Activated T-cell treated with anti-CD3 and anti-CD28 coated beads, Interleukin-2, amount 50 U/mL, for 72 hours (primary cell): ENCODE results near the gene EPB41L4A. TPM values are rescaled to one million over a fixed set of nuclear protein-coding genes. Genes with fewer than 3 reads are reported as not detected.
"Not testable (repeated sequence)": the region's sequence is repeated elsewhere in the genome, so short reads cannot be mapped to it uniquely, and the experiment has no call there.

Experiments
- ATAC-seq, 2 donors: fragments of 150-1000 bp; cut with Tn5 transposase; replicated peaks in 1 of 2; 2 replicates each; pipeline ENCODE4 v1.10.0; 2021; ENCODE audit warnings: moderate library complexity in 2 of 2, mild to moderate bottlenecking in 1 of 2
- DNase-seq, 2 donors: peaks; one replicate each; pipeline ENCODE4 v3.0.0; 2021 to 2022; ENCODE audit warnings: mixed read lengths in 1 of 2
- H3K27ac Mint-ChIP-seq: one replicate; pipeline ENCODE4 v1.8.0; 2022; ENCODE audit warnings: mild to moderate bottlenecking, moderate library complexity, mixed read lengths
- H3K27me3 Mint-ChIP-seq: one replicate; pipeline ENCODE4 v1.8.0; 2022; ENCODE audit warnings: low read depth, mixed read lengths
- H3K36me3 Mint-ChIP-seq, 2 donors: one replicate each; pipeline ENCODE4 v1.8.0; 2022; ENCODE audit warnings: mixed read lengths in 2 of 2, mild to moderate bottlenecking in 1 of 2; ENCODE audit not compliant: insufficient read depth in 2 of 2
- H3K4me1 Mint-ChIP-seq: one replicate; pipeline ENCODE4 v1.8.0; 2022; ENCODE audit warnings: low read depth, mixed read lengths
- H3K4me3 Mint-ChIP-seq, 2 donors: one replicate each; pipeline ENCODE4 v1.8.0; 2022; ENCODE audit warnings: mild to moderate bottlenecking in 2 of 2, mixed read lengths in 2 of 2, moderate library complexity in 2 of 2
- H3K9me3 Mint-ChIP-seq, 2 donors: one replicate each; pipeline ENCODE4 v1.8.0; 2022; ENCODE audit warnings: mixed read lengths in 2 of 2
- total RNA-seq, 2 donors: library from RNA; stranded (reverse); gene quantifications; one replicate each; pipeline ENCODE4 v1.2.3, GENCODE V29; 2022

EPB41L4A gene, protein sequence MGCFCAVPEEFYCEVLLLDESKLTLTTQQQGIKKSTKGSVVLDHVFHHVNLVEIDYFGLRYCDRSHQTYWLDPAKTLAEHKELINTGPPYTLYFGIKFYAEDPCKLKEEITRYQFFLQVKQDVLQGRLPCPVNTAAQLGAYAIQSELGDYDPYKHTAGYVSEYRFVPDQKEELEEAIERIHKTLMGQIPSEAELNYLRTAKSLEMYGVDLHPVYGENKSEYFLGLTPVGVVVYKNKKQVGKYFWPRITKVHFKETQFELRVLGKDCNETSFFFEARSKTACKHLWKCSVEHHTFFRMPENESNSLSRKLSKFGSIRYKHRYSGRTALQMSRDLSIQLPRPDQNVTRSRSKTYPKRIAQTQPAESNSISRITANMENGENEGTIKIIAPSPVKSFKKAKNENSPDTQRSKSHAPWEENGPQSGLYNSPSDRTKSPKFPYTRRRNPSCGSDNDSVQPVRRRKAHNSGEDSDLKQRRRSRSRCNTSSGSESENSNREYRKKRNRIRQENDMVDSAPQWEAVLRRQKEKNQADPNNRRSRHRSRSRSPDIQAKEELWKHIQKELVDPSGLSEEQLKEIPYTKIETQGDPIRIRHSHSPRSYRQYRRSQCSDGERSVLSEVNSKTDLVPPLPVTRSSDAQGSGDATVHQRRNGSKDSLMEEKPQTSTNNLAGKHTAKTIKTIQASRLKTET
- 1 to 10 TPM in 1 of 2 donors, under 1 TPM in 1; 0.79 to 2.0 TPM for total RNA-seq

DNA sequence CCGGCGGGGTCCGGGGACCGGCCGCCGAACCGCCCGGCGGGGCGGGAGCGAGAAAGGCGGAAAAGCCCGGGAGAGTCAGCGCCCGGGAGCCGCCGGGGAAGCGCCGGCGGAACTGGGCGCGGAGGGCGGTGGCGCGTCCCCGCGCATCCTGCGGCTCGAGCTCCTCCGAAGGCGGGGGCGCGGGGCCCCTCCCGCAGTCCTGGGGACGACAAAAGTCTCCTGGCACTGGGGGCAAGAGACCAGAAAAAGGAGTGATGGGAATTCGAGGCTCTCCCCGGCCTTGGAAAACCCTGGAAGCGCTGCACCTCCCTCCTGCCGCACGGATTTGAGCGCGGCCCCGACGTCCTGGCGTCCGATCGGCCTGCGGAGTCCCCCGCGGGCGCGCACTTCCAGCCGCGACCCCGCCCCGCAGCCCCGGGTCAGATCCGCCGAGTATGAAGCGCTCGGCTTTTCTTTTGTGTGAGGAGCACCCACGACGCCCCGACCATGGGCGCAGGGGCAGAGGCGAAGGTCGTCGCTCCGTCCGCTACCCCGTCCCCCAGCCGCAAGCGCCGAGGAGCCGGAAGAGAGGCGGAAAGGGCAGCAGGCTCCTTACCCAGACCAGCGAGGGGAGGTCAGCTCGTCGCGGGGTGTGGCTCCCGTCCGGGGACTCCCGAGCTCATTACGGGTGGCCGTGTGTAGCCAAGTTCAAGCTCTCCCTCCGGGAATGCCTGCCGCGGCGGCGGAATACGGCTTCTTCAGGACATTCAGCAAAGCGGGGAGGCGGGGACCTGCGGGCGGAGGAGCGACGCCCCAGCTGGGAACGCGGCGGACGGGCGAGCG is at the start of gene EPB41L4A:
Gene EPB41L4A (minus strand): TSS at position 114 of the 822 bp plus-strand sequence. CDS start 238 bp downstream, outside the sequence.
- DNase-seq (peak; percentile 6 to 21), ATAC-seq (peak; percentile 19 to 25)
- Mint-ChIP-seq H3K4me1 (peaks cover 10% of the 10 kb centered on the region), H3K27me3 (peaks cover 55% of the 10 kb centered on the region), H3K36me3 (peaks cover 0 to 3% of the 10 kb centered on the region in 2 donors), H3K9me3 (peaks cover 0 to 2% of the 10 kb centered on the region in 2 donors), H3K27ac (peak within 1 kb of the TSS; percentile 56), H3K4me3 (peak within 1 kb of the TSS; percentile 86)

DNA sequence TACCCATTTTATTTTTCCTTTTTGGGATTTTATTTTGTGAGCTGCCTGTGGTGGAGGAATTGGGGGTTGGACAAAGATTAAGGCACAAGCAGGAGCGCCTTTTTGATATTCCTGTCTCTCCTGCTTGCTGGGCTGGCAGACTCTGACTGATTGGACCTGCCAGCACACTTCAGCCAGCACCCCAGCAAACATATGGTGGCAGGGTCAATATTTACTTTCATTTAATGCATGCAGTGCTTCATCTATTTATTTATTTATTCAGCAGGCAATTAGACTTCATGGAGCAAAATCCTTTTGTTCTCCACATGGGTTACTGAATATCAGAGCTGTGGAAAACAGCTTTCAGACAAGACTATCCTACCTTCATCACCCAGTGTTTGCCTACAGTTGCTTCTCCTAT is 48.4 kb upstream of the EPB41L4A start:
- Mint-ChIP-seq H3K9me3 (peaks cover 0 to 2% of the 10 kb centered on the region in 2 donors), H3K4me1 (no peaks in the 10 kb centered on the region), H3K4me3 (no peak overlapping the region), H3K27ac (no peak overlapping the region), H3K36me3 (no peaks in the 10 kb centered on the region), H3K27me3 (peaks cover 13% of the 10 kb centered on the region)
- DNase-seq (no peak), ATAC-seq (no peak)

DNA sequence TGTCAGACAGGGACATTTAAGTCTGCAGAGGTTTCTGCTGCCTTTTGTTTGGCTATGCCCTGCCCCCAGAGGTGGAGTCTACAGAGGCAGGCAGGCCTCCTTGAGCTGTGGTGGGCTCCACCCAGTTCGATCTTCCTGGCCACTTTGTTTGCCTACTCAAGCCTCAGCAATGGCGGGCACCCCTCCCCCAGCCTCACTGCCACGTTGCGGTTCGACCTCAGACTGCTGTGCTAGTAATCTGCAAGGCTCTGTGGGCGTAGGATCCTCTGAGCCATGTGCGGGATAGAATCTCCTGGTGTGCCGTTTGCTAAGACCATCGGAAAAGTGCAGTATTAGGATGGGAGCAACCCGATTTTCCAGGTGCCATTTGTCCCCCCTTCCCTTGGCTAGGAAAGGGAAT is 47.2 kb upstream of the EPB41L4A start:
- H3K9me3 Mint-ChIP-seq, H3K36me3 Mint-ChIP-seq, ATAC-seq, H3K4me3 Mint-ChIP-seq, DNase-seq, H3K27me3 Mint-ChIP-seq, H3K27ac Mint-ChIP-seq, H3K4me1 Mint-ChIP-seq: not testable (repeated sequence)

DNA sequence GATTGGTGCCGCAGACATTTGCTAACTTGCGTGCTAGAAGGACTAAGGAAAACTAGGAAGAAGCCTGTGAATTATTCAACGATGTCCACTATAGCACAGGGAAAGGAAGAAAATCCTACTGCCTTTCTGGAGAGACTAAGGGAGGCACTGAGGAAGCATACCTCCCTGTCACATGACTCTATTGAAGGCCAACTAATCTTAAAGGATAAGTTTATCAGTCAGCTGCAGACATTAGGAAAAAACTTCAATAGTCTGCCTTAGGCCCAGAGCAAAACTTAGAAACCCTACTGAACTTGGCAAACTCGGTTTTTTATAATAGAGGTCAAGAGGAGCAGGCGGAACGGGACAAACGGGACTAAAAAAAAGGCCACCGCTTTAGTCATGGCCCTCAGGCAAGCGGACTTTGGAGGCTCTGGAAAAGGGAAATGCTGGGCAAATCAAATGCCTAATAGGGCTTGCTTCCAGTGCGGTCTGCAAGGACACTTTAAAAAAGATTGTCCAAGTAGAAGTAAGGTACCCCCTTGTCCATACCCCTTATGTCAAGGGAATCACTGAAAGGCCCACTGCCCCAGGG is 28.2 kb upstream of the EPB41L4A start:
- not testable (repeated sequence) for H3K9me3 Mint-ChIP-seq, H3K4me1 Mint-ChIP-seq, H3K4me3 Mint-ChIP-seq, H3K36me3 Mint-ChIP-seq, H3K27me3 Mint-ChIP-seq, ATAC-seq, H3K27ac Mint-ChIP-seq, DNase-seq

DNA sequence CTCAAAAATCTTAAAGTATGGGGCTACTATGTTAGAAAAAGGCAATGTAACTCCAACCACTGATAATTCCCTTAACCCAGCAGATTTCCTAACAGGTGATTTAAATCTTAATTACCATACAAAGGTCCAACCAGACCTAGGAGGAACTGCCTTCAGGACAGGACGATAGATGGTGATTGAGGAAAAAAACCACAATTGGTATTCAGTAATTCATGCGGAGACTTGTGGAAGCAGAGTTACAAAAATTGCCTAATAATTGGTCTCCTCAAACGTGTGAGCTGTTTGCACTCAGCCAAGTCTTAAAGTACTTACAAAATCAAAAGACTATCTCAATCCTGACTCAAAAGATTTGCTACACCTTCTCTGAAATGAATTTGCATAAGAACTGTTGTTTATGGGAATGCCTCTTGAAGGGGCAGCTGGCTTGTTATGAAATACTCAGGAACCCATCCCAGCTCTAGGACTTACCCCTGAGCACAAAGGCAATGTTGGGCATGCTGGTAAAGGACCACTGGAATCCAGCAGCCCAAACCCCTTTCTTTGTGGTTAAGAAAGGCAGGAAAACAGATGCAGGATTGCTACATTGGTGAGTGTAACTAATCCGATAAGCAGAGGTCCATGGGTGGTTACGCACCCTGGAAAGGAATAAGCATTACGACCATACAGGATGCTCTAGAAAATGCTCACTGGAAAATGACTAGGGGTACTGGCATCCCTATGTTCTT is 26.7 kb upstream of the EPB41L4A start:
- H3K4me3 Mint-ChIP-seq = no peak overlapping the region
- H3K27me3 Mint-ChIP-seq = no peaks in the 10 kb centered on the region
- no peak for DNase-seq
- H3K9me3 Mint-ChIP-seq = peaks cover 0 to 2% of the 10 kb centered on the region in 2 donors
- H3K27ac Mint-ChIP-seq = no peak overlapping the region
- no peaks in the 10 kb centered on the region for H3K4me1 Mint-ChIP-seq
- ATAC-seq = no peak
- H3K36me3 Mint-ChIP-seq = peaks cover 0 to 2% of the 10 kb centered on the region in 2 donors

DNA sequence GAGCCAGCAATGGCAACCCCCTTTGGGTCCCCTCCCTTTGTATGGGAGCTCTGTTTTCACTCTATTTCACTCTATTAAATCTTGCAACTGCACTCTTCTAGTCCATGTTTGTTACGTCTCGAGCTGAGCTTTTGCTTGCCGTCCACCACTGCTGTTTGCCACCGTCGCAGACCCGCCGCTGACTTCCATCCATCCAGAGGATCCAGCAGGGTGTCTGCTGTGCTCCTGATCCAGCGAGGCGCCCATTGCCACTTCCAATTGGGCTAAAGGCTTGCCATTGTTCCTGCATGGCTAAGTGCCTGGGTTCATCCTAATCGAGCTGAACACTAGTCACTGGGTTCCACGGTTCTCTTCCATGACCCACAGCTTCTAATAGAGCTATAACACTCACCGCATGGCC is 24.9 kb upstream of the EPB41L4A start:
- not testable (repeated sequence) for ATAC-seq, H3K27me3 Mint-ChIP-seq, H3K9me3 Mint-ChIP-seq, DNase-seq, H3K27ac Mint-ChIP-seq, H3K4me3 Mint-ChIP-seq, H3K4me1 Mint-ChIP-seq, H3K36me3 Mint-ChIP-seq

DNA sequence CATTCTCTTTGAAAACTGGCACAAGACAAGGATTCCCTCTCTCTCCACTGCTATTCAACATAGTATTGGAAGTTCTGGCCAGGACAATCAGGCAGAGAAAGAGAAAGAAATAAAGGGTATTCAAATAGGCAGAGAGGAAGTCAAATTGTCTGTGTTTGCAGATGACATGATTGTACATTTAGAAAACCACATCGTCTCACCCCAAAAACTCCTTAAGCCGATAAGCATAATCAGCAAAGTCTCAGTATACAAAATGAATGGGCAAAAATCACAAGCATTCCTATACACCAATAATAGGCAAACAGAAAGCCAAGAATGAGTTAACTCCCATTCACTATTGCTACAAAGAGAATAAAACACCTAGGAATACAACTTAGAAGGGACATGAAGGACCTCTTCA is 21.0 kb upstream of the EPB41L4A start:
- Mint-ChIP-seq H3K4me1 (no peaks in the 10 kb centered on the region), H3K4me3 (no peak overlapping the region), H3K27ac (no peak overlapping the region), H3K27me3 (no peaks in the 10 kb centered on the region), H3K36me3 (peaks cover 2 to 6% of the 10 kb centered on the region in 2 donors), H3K9me3 (peaks cover 4 to 12% of the 10 kb centered on the region in 2 donors)
- no peak for DNase-seq
- no peak for ATAC-seq

DNA sequence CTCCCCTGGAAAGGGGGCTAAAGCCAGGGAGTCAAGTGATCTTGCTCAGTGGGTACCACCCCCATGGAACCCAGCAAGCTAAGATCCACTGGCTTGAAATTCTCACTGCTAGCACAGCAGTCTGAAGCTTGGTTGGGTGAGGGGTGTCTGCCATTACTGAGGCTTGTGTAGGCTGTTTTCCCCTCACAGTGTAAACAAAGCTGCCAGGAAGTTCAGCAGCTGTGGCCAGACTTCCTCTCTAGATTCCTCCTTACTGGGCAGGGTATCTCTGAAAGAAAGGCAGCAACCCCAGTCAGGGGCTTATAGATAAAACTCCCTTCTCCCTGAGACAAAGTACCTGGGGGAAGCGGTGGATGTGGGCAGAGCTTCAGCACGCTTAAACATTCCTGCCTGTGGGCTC is 17.1 kb upstream of the EPB41L4A start:
- ATAC-seq = no peak
- H3K27ac Mint-ChIP-seq = no peak overlapping the region
- DNase-seq = no peak

DNA sequence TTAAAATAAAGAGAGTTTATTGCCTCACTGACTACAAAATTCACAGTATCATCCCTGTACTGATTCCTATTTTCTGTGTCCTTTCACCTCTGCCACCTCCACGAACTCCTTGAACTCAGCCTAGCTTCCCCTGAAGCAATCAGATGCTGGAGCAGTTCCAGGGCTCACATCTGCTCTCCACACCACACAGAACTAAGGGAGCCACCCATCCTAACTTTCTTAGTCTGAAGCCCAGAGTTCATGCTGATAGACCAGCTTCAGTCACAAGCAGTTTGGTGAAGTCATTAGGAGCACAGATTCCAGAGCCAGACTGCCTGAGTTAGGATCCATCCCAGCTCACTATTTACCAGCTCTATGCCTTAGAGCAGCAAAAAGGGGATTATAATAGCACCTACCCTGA is 15.6 kb upstream of the EPB41L4A start:
- Mint-ChIP-seq H3K4me3 (no peak overlapping the region), H3K27ac (no peak overlapping the region), H3K4me1 (no peaks in the 10 kb centered on the region), H3K9me3 (peaks cover 4 to 10% of the 10 kb centered on the region in 2 donors), H3K36me3 (peaks cover 0 to 1% of the 10 kb centered on the region in 2 donors), H3K27me3 (peaks cover 11% of the 10 kb centered on the region)
- DNase-seq = no peak
- no peak for ATAC-seq

More for the DNA sequence above, 17.1 kb upstream of the EPB41L4A start:
- H3K4me1 Mint-ChIP-seq = no peaks in the 10 kb centered on the region
- H3K9me3 Mint-ChIP-seq = peaks cover 4 to 15% of the 10 kb centered on the region in 2 donors
- peaks cover 5% of the 10 kb centered on the region for H3K27me3 Mint-ChIP-seq
- no peak overlapping the region for H3K4me3 Mint-ChIP-seq
- H3K36me3 Mint-ChIP-seq = peaks cover 1 to 6% of the 10 kb centered on the region in 2 donors

DNA sequence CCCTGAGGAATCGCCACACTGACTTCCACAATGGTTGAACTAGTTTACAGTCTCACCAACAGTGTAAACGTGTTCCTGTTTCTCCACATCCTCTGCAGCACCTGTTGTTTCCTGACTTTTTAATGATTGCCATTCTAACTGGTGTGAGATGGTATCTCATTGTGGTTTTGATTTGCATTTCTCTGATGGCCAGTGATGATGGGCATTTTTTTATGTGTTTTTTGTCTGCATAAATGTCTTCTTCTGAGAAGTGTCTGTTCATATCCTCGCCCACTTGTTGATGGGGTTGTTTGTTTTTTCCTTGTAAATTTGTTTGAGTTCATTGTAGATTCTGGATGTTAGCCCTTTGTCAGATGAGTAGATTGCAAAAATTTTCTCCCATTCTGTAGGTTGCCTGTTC is 7.1 kb upstream of the EPB41L4A start:
- H3K4me3 Mint-ChIP-seq, H3K4me1 Mint-ChIP-seq, H3K9me3 Mint-ChIP-seq, H3K36me3 Mint-ChIP-seq, ATAC-seq, H3K27ac Mint-ChIP-seq, DNase-seq: not testable (repeated sequence)
- peaks cover 42% of the 10 kb centered on the region for H3K27me3 Mint-ChIP-seq

DNA sequence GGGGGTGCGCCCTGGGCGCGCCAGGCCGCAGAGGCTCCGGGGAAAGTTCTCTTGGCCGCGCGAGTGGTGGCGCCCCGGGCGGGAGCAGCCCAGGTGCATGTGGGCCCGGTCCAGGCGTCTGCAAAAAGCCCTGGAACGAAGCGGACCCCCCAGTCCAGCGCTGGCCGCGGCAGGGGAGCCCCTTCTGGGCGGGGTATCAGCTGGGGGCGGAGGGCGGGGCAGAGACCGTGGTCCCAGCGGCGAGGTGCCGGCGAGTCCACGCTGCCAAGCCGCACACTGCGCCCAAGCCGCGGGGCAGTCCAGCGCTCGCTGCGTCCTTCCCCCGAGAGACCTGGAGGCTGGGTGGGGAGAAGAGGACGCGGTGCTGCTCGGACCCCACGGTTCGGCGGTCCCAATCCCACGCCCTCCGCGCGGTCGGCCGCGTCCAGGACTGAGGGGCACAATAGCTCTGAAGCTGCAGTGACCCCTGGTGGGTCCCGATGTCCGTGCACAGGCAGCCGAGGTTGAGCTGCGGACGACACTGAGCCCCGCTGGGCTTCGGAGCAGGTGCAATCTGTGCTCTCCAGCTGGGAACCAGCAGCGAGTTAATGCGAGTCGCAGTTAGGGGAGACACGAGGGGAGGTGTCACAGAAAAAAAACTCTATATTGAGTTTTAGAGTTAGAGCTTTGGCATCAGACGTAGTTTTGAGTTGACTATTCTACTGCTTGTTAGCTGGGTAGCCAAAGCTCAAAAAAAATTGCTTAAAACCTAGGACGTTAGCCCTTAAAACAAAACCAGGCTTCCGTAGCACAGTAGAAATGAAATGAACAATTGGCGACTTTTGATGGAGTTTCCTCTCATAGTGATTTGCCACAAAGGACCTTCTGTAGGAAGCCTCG is 1.1 kb upstream of the EPB41L4A start:
- Mint-ChIP-seq H3K9me3 (peaks cover 0 to 2% of the 10 kb centered on the region in 2 donors), H3K27me3 (peaks cover 62% of the 10 kb centered on the region), H3K27ac (no peak overlapping the region), H3K4me3 (peak overlapping the region; percentile 85 to 86), H3K4me1 (peaks cover 10% of the 10 kb centered on the region), H3K36me3 (peaks cover 0 to 3% of the 10 kb centered on the region in 2 donors)
- ATAC-seq (peak; percentile 80), DNase-seq (peak; percentile 65 to 72)
